ENCODE results near the gene MOGAT3. TPM values are rescaled to one million over a fixed set of nuclear protein-coding genes. Genes with fewer than 3 reads are reported as not detected.
"Not testable (repeated sequence)": the region's sequence is repeated elsewhere in the genome, so short reads cannot be mapped to it uniquely, and the experiment has no call there.

Gene MOGAT3
- total RNA-seq, 1 experiment from 2014 or later: not detected

DNA sequence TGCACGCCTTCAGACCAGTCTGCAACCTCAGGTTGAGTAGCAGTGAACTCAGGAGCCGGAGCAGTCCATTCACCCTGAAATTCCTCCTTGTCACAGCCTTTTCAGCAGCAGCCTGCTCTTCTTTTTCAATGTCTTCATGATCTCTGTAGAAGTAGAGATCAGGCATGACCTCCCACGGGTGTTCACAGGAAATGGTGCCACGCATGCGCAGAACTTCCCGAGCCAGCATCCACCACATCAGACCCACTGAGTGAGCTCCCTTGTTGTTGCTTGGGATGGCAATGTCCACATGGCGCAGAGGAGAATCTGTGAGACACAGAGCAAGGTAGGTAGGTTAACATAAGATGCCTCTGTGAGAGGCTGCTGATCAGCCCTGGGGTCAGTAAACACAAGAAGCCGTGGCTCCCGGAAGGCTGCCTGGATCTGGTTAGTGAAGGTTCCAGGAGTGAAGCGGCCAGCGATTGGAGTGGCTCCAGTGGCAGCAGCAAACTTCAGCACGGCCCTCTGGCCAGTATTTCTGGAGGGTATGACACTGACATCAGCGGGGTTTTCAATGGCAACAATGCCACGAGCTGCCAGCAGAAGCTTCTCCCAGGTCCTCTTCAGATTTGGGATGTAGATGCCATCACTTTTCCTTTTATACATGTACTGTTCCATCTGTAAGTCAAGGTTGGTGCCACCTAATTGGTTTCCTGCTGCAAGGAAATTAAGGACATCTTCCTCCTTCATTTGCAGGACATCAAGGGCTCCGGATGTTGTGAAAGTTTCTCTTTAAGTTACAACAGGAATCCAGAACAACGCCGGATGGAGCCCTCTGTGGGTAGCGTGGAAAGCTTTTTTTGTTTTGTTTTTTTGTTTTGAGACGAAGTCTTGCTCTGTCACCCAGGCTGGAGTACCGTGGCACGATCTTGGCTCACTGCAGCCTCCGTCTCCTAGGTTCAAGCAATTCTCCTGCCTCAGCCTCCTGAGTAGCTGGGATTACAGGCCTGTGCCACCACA, 3.2 kb upstream of the MOGAT3 start:
- DNase-seq (ENCODE audit: low read depth): peak; percentile 18

GRCh38 chr7:101202603-101202918, 1.7 kb upstream of the MOGAT3 start:
- no peak for DNase-seq (ENCODE audit: low read depth)

DNA sequence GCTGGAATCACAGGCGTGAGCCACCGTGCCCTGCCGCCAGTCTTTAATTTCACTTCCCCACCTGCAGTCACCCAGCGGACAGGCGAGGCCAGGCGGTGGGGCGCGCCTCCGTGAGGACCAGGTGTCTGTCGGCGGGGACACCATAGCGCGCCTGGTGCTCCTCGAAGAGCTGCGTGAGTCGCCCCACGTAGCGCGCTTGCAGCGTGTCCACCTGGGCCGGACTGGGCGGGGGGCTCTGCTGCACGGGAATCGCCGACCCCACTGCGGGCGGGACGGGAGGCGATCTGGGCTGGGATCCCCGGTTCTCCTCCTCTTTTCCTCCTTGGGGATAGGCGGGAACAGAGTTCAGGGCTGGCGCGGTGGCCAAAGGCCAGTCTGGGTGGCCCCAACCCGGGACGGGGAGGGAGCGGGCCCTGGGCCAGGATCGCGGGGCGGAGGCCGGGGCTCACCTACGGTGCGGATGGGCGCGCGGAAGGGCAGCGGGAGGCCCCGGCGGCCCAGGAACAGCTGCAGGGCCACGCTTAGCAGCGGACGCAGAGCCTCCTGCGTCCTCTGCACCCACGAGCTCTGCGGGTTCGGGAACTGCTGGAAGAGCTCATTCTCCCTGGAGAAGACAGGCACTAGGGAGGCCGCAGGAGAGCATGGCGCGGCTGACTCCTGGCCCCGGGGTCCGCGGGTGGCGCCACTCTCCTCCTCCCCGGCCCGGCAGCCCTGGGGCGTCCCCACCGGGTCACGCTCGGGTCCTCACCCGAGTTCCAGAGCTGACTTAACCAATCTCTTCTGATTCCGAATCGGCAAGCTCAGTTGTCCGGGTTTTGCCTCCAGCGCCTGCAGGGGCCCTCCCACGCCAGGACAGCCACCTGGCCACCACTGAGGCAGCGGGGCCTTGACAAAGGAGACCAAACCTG, 1.1 kb upstream of the MOGAT3 start:
- DNase-seq (ENCODE audit: low read depth): no peak

GRCh38 chr7:101200504-101200861, 353 bp downstream of the MOGAT3 start:
- no peak for DNase-seq (ENCODE audit: low read depth)

DNA sequence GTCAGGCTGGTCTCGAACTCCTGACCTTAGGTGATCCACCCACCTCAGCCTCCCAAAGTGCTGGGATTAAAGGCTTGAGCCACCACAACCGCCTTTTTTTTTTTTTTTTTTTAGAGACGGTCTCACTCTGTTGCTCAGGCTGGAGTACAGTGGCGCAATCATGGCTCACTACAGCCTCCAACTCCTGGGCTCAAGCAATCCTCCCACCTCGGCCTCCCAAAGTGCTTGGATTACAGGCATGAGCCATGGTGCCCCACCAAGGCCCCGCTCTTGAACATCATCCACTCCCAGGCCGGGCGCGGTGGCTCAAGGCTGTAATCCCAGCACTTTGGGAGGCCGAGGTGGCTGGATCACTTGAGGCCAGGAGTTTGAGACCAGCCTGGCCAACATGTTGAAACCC, 1.3 kb downstream of the MOGAT3 start:
- not testable (repeated sequence) for DNase-seq (ENCODE audit: low read depth)

DNA sequence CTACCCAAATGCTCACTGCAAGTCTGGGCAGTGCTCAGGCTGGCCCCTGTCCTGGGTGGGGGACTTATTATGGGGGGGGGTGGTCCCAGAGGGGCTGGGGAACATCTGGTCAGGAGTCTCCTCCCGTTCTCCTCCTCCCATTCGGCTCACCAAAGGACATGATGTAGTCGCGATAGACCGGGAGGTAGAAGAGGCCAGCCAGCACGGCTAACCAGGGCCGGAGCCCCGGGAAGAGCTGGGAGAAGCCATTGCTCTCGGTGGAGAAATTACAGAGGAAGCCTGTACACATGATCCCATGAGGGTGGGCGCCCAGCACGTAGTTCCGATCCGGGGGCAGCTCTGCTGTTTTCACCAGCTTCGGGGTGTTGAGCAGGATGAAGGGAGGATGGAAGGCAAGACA, 2.4 kb downstream of the MOGAT3 start:
- no peak for DNase-seq (ENCODE audit: low read depth)

GRCh38 chr7:101197991-101198390, 2.8 kb downstream of the MOGAT3 start:
- no peak for DNase-seq (ENCODE audit: low read depth)

- no peak for DNase-seq (ENCODE audit: low read depth)
These were observed 5.0 kb downstream of the MOGAT3 start for GRCh38 chr7:101195884-101196283.

DNA sequence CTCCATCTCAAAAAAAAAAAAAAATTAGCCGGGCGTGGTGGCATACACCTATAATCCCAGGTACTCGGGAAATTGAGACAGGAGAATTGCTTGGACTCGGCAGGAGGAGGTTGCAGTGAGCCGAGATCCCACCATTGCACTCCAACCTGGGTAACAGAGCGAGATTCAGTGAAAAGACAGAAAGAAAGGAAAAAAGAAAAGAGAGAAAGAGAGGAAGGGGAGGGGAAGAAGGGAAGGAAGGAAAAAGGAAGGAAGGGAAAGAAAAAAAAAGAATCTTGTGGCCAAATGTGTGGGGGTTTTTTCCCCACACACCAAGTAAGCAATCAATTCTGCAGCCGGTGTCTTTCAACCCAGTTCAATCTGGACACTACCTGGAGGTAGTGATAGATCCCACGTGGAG, 11.7 kb downstream of the MOGAT3 start:
- no peak for DNase-seq (ENCODE audit: low read depth)

DNA sequence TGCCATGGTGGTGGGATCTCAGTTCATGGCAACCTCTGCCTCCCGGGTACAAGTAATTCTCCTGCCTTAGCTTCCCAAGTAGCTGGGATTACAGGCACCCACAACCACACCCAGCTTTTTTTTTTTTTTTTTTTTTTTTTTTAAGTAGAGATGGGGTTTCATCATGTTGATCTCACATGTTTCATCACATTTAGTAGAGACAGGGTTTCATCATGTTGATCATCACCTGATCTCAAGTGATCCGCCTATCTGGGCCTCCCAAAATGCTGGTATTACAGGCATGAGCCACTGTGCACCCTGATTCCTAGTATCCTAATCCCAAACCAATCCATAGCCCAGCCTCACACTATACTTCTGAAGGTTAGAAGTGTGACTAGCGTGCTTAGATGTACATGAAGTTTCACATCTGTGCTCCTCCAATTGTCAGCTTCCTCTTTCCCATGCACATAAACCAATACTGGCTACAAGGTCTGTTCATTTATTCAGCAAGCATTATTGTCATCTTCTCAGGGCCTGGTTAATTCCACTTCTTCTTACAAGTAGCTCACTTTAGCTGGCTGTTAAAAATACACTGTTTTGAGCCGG, 13.9 kb downstream of the MOGAT3 start:
- no peak for DNase-seq (ENCODE audit: low read depth)

DNA sequence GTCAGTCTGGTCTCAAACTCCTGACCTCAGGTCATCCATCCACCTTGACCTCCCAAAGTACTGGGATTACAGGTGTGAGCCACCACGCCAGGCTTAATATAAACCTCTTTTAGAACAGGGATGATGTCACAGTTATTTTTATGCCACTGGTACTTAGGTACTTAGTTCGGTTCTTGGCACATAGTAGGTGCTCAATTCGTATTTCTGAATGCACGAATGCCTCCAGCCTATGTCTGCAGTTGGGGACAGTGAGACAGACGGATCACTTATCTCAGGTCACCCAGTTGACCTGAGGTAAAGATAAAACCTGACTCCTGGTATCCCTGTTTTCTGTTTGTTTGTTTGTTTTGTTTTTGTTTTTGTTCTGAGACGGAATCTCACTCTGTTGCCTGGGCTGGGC, 14.6 kb downstream of the MOGAT3 start:
- no peak for DNase-seq (ENCODE audit: low read depth)

DNA sequence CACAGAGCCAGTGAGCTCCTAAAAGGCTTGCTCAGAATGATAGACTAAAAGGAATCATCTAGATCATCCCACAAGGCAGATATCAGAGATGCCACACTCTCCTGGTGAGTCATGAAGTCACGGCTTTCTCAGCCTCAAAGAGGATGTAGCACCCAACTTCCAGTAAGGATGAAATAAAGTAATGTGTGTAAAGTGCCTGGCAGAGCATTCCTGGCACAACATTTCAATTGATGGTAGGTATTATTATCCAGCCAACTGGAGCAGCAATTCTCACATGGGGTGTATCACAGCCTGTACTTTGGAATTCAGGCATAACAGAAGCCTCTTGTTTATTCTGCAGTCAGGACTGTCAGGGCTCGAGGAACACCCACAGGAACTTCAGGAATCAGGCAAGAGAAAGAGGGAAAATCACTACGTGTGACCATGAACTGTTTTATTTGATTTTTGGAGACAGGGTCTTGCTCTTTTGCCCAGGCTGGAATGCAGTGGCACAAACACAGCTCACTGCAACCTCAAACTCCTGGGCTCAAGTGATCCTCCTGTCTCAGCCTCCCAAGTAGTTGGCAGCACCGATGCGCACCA, 15.5 kb downstream of the MOGAT3 start:
- peak; percentile 67 for DNase-seq (ENCODE audit: low read depth)

DNA sequence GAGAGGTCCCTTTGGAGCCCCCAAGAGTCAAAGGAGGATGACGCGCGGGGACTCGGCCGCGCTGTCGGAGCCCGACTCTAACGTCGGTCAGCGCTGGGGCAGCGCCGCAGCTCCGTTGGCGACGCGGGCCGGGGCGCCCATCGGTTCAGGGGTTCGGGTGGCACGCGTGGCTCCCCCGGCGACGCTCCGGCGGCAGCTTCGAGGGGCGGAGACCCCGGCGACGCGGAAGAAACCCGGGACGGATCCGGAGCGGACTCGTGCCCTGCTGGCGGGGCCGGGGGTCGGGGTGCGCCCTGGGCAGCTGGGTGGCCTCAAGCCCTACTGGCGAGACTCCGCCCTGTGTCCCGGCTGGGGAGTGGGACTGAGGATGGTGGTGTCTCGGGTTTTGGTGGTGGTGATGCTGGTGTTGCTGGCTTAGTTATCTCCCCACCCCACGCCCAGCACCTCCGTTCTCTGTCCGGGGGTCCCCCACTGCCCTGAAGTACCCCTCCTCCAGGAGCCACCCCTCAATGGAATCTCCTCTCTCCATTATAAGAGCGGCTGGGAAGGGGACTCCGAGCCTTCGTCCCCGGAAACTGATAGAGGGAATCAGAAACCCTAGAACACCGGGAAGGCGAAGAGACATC, 20.6 kb downstream of the MOGAT3 start, which contains the start of gene NAT16:
NAT16 (minus strand) TSS at position 164 of the 626 bp plus-strand sequence. CDS start 5,486 bp downstream, outside the sequence.
- DNase-seq (ENCODE audit: low read depth): no peak

- DNase-seq (ENCODE audit: low read depth): no peak
These were observed 21.1 kb downstream of the MOGAT3 start for GRCh38 chr7:101179713-101180112.

- no peak for DNase-seq (ENCODE audit: low read depth)
These were observed 21.7 kb downstream of the MOGAT3 start for GRCh38 chr7:101179117-101179516.

DNA sequence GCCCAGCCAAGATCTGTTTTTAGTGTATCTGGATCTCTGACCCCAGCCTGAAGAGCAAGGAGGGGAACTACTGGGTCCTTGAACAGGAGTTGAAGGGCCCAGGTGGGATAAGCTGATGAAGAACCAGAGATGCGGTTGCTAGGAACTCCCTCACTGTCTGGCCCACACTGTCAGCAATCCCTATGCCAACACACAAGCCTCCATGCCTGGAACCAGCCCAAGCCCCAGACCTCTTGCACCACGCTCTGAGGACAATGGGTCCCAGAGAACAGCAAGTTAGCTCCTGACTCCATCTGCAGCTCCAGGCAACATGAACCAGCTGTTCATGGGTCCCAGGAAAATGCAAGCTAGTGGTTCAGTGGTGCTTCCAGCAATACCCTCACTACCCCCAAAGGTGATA, 23.2 kb downstream of the MOGAT3 start:
- no peak for DNase-seq (ENCODE audit: low read depth)

- no peak for DNase-seq (ENCODE audit: low read depth)
These were observed 25.2 kb downstream of the MOGAT3 start for GRCh38 chr7:101175664-101176063.

DNA sequence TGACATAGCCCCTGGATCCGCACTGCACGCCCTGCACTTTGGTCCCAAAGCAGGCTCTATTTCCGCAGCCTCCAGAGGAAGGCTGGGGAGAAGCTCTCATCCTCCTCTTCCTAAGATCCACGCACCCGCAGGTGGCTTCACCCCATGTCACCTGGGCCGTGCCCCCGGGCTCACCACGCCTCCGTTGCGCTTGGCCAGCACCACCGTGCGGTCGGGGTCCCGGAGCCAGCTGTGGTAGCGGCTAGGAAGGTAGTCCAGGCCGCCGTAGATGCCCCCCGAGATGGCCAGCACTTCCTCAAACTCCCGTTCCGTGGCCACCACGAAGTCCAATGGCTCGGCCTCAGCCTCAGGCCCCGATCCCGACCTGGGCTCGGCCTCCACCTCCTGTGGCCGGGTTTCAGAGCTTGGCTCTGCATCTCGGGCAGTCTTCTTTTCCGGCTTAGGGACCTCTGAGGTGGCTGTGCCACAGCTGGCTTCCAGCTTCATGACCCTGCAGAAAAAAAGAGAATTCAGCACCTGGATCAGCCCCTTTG, 26.4 kb downstream of the MOGAT3 start:
- no peak for DNase-seq (ENCODE audit: low read depth)

GRCh38 chr7:101173752-101174244, 27.0 kb downstream of the MOGAT3 start:
- peak; percentile 66 for DNase-seq (ENCODE audit: low read depth)

DNA sequence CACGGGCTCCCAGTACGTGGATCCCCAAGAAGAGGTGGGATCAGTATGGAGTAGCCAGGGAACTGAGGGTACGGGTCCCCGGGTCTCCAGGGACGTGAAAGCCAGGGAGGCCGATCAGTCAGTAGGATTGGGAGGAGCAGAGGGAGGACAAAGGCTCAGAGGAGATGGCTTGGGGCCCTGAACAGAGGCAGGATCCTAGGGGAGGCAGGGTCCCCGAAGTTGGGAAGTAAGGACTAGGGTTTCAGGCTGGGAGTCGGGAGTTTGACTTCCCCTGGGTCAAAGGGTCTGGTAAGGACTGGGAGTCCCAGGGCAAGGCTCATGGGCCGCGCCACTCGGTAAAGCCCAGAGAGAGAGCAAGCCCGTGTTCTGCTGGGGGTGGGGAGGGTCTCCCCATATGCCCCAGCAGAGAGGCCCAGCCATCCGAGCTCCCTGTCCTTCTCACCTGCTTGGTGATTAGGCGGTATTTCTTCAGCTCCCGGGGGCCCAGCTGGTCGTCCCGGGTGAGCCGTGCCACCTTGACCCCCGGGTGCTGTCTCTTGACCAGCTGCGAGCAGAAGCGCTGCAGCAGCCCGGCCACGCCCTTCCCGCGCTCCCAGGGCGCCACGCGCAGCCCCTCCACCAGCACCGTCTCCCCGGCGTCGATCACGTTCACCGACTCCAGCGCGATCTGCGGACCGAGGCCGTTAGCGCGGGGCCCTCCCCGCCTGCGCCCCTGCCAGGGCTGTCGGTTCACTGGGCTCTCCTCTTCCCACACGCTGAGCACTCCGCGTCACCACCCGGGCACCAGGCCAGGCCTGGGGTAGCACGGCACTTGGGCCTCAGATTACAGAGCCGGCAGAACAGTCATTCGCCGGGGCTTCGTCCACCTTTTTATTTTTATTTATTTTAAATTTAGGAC, 27.7 kb downstream of the MOGAT3 start:
- peak; percentile 91 for DNase-seq (ENCODE audit: low read depth)

Measured in M059J (cell line).